ENCODE results near the gene ZNF106. TPM values are rescaled to one million over a fixed set of nuclear protein-coding genes. Genes with fewer than 3 reads are reported as not detected.

ZNF106 gene
- total RNA-seq, 1 experiment from 2014 or later, result 28.5 TPM

DNA sequence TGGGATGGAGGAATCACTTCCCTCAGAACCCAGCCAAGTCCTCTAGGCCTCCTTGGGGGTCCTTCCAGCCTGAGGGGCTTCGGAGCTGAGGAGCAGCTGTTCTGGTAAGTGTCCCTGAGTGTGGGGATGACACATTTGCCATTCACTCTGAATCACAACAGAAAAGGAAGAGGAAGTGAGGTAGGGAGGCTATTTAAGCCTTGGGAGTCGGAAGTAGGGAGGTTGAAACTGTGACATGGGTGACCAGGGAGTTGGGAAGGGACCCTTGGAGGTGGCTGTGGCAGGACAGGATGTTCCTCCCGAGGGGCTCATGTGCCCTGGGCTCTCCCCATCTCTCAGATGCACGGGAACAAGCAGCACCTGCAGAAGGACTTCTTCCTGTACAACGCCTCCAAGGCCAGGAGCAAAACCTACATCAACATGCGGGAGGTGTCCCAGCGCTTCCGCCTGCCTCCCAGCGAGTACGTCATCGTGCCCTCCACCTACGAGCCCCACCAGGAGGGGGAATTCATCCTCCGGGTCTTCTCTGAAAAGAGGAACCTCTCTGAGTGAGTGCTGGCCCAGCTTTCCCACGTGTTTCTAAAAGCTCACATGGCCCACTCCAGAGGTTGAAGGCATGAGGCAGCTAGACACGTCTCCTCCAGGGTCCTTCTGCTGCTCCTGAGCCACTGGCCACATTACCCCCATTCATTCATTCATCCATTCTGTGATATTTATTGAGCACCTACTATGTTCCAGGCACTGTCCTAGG lies 88.3 kb downstream of the ZNF106 start:
- ChIA-PET POLR2A (no interaction called here), RAD21 (ENCODE audit: low non-redundant PET in 1 of 2, low total read pairs in 2 of 2, uncharacterized antibody in 2 of 2, unreplicated experiment in 2 of 2) (no interaction called here), CTCF (no interaction called here)
- peak overlapping the region; percentile 79 for H3K9ac ChIP-seq (ENCODE audit: low read length)
- no peaks in the 10 kb centered on the region for H3K9me2 ChIP-seq (ENCODE audit: insufficient read depth)
- BruUV-seq (replicated peaks), result no TSS peak
- H3K79me2 ChIP-seq (ENCODE audit: insufficient read depth, low read length), result no peaks in the 10 kb centered on the region
- H3K4me2 ChIP-seq (ENCODE audit: low read length), result peak overlapping the region; percentile 82
- intact Hi-C loops (cut with micrococcal nuclease), result no loop called here
- ATAC-seq (no peak), DNase-seq (ENCODE audit: low read depth, low spot score) (no peak)
- H3K4me1 ChIP-seq (ENCODE audit: control insufficient read depth in 1 of 2, insufficient read depth in 2 of 2, low read length in 2 of 2), result peaks cover 0 to 18% of the 10 kb centered on the region in 2 experiments; a peak in 2 of 4 replicates
- H3K27ac ChIP-seq (ENCODE audit: low read depth, low read length), result no peak overlapping the region; the same call in 1 of the 2 replicates
- no peaks in the 10 kb centered on the region for H3K27me3 ChIP-seq (ENCODE audit: insufficient read depth, low read length)
- no peaks in the 10 kb centered on the region for H4K20me1 ChIP-seq (ENCODE audit: insufficient read depth)
- H3K36me3 ChIP-seq (ENCODE audit: control insufficient read depth in 1 of 2, insufficient read depth in 2 of 2, low read length in 2 of 2), result no peaks in the 10 kb centered on the region
- H3K9me3 ChIP-seq (ENCODE audit: control insufficient read depth in 1 of 2, insufficient read depth in 1 of 2, low read depth in 1 of 2, low read length in 2 of 2), result no peaks in the 10 kb centered on the region
- H3K4me3 ChIP-seq (replicated peaks in 1 of 2; ENCODE audit: low read depth in 1 of 2, low read length in 2 of 2), result no peak overlapping the region; a peak in 1 of 4 replicates
- H2AFZ ChIP-seq (ENCODE audit: low read depth, low read length, poor library complexity, severe bottlenecking), result no peak overlapping the region
- TF ChIP-seq SRF (IDR thresholded peaks at IDR 0.05; ENCODE audit: low read depth) (no peak), POLR2A (IDR thresholded peaks at IDR 0.05; ENCODE audit: borderline replicate concordance, extremely low read depth, insufficient read depth, insufficient read length) (no peak), RAD21 (IDR thresholded peaks at IDR 0.05; ENCODE audit: low read depth) (no peak), CEBPB (IDR thresholded peaks at IDR 0.05; ENCODE audit: low read depth) (no peak), EZH2phosphoT487 (IDR thresholded peaks at IDR 0.05; ENCODE audit: borderline replicate concordance) (no peak), CBX3 (IDR thresholded peaks at IDR 0.05; ENCODE audit: low read depth) (no peak), YY1 (IDR thresholded peaks at IDR 0.05; ENCODE audit: extremely low read depth, insufficient replicate concordance, low read depth, low read length) (no peak), JUND (IDR thresholded peaks at IDR 0.05) (no peak)
- TF ChIP-seq, protein P1, sequence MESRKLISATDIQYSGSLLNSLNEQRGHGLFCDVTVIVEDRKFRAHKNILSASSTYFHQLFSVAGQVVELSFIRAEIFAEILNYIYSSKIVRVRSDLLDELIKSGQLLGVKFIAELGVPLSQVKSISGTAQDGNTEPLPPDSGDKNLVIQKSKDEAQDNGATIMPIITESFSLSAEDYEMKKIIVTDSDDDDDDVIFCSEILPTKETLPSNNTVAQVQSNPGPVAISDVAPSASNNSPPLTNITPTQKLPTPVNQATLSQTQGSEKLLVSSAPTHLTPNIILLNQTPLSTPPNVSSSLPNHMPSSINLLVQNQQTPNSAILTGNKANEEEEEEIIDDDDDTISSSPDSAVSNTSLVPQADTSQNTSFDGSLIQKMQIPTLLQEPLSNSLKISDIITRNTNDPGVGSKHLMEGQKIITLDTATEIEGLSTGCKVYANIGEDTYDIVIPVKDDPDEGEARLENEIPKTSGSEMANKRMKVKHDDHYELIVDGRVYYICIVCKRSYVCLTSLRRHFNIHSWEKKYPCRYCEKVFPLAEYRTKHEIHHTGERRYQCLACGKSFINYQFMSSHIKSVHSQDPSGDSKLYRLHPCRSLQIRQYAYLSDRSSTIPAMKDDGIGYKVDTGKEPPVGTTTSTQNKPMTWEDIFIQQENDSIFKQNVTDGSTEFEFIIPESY (IDR thresholded peaks at IDR 0.05; ENCODE audit: extremely low read depth, insufficient replicate concordance, low read length), result no peak
